C4-2B (cell line): ENCODE results near the gene MST1.

Source experiments
- H3K27ac ChIP-seq: fragments of 450-650 bp; 2 replicates; pipeline ENCODE4 v1.5.1; 2017
- CTCF ChIP-seq: fragments of 450-650 bp; conservative IDR thresholded peaks from 2 replicates; pipeline ENCODE4 v1.5.1; 2017; ENCODE audit warnings: mild to moderate bottlenecking
- ZFX ChIP-seq: fragments of 450-650 bp; IDR thresholded peaks from 2 replicates; pipeline ENCODE4 v1.6.1; 2017

Gene MST1

GRCh38 chr3:49712631-49713317 is 23.5 kb upstream of the MST1 start:
- H3K27ac ChIP-seq = no peak overlapping the region
- TF ChIP-seq CTCF = no peak
- TF ChIP-seq ZFX = no peak

- no peak overlapping the region for H3K27ac ChIP-seq
- no peak for TF ChIP-seq CTCF
- TF ChIP-seq ZFX = no peak
Observed at GRCh38 chr3:49712166-49712565, 22.9 kb upstream of the MST1 start.

GRCh38 chr3:49711489-49711888 is 22.2 kb upstream of the MST1 start:
- no peak overlapping the region for H3K27ac ChIP-seq
- no peak for TF ChIP-seq CTCF
- no peak for TF ChIP-seq ZFX

GRCh38 chr3:49709852-49710251 is 20.6 kb upstream of the MST1 start:
- TF ChIP-seq ZFX (no peak), CTCF (no peak)
- H3K27ac ChIP-seq = no peak overlapping the region

- no peak overlapping the region for H3K27ac ChIP-seq
- TF ChIP-seq CTCF (no peak), ZFX (no peak)
Observed at GRCh38 chr3:49707113-49707480, 17.8 kb upstream of the MST1 start.

GRCh38 chr3:49706456-49707112 is 17.3 kb upstream of the MST1 start:
- H3K27ac ChIP-seq = no peak overlapping the region
- no peak for TF ChIP-seq CTCF
- TF ChIP-seq ZFX = no peak

- TF ChIP-seq CTCF = no peak
- no peak for TF ChIP-seq ZFX
- H3K27ac ChIP-seq = no peak overlapping the region
Observed at GRCh38 chr3:49705390-49705960, 16.2 kb upstream of the MST1 start.
